HG02759 (cell line): ENCODE data around the gene ALDOC.
"Not testable (repeated sequence)": the region's sequence is repeated elsewhere in the genome, so short reads cannot be mapped to it uniquely, and the experiment has no call there.

Experiments
- ATAC-seq: cut with Tn5 transposase; IDR thresholded peaks from one replicate; pipeline ENCODE4 v1.9.1; 2021; ENCODE audit warnings: mild to moderate bottlenecking, moderate library complexity; ENCODE audit not compliant: unreplicated experiment

ALDOC gene

GRCh38 chr17:28584434-28584833 lies 7.7 kb upstream of the ALDOC start:
- ATAC-seq: no peak

- ATAC-seq: no peak
Measured at GRCh38 chr17:28582513-28582912, 5.8 kb upstream of the ALDOC start.

GRCh38 chr17:28580959-28581358 lies 4.3 kb upstream of the ALDOC start:
- no peak for ATAC-seq

- ATAC-seq: no peak
Measured at GRCh38 chr17:28579526-28579925, 2.8 kb upstream of the ALDOC start.

GRCh38 chr17:28578246-28579195 lies 1.8 kb upstream of the ALDOC start:
- ATAC-seq: no peak

- ATAC-seq: no peak
Measured at GRCh38 chr17:28577466-28577824, 750 bp upstream of the ALDOC start.

GRCh38 chr17:28576016-28576415 lies 679 bp downstream of the ALDOC start:
- not testable (repeated sequence) for ATAC-seq

GRCh38 chr17:28575126-28575795 lies 1.4 kb downstream of the ALDOC start:
- no peak for ATAC-seq

GRCh38 chr17:28574526-28574925 lies 2.2 kb downstream of the ALDOC start:
- no peak for ATAC-seq

- no peak for ATAC-seq
Measured at GRCh38 chr17:28573966-28574480, 2.7 kb downstream of the ALDOC start.

- ATAC-seq: no peak
Measured at GRCh38 chr17:28573521-28573920, 3.2 kb downstream of the ALDOC start.

- ATAC-seq: no peak
Measured at GRCh38 chr17:28573040-28573380, 3.7 kb downstream of the ALDOC start.

- no peak for ATAC-seq
Measured at GRCh38 chr17:28572259-28573039, 4.2 kb downstream of the ALDOC start.

GRCh38 chr17:28571361-28572122 lies 5.2 kb downstream of the ALDOC start, which contains the start of gene PIGS:
PIGS (minus strand) TSS chr17:28571524; CDS start chr17:28571496, 28 bp downstream.
- peak; percentile 93 for ATAC-seq

- ATAC-seq: peak; percentile 27
Measured at GRCh38 chr17:28570716-28571360, 5.9 kb downstream of the ALDOC start.

GRCh38 chr17:28569446-28569845 lies 7.2 kb downstream of the ALDOC start:
- ATAC-seq: no peak

GRCh38 chr17:28567604-28568003 lies 9.1 kb downstream of the ALDOC start:
- no peak for ATAC-seq

- ATAC-seq: no peak
Measured at GRCh38 chr17:28563475-28563874, 13.2 kb downstream of the ALDOC start.

GRCh38 chr17:28555022-28555421 lies 21.7 kb downstream of the ALDOC start:
- no peak for ATAC-seq

GRCh38 chr17:28554565-28554964 lies 22.1 kb downstream of the ALDOC start:
- no peak for ATAC-seq
